NCI-H1417 treated with DMSO at 0.1 percent for 48 hours (cell line): ENCODE results near the gene ZNF28.
"Not testable (repeated sequence)": the region's sequence is repeated elsewhere in the genome, so short reads cannot be mapped to it uniquely, and the experiment has no call there.

ENCODE experiments used
- DNase-seq: peaks from one replicate; lab custom pipeline; 2025; lab: John Stamatoyannopoulos, UW

Gene ZNF28

GRCh38 chr19:52778811-52779210 lies 42.6 kb downstream of the ZNF28 start:
- no peak for DNase-seq

DNA sequence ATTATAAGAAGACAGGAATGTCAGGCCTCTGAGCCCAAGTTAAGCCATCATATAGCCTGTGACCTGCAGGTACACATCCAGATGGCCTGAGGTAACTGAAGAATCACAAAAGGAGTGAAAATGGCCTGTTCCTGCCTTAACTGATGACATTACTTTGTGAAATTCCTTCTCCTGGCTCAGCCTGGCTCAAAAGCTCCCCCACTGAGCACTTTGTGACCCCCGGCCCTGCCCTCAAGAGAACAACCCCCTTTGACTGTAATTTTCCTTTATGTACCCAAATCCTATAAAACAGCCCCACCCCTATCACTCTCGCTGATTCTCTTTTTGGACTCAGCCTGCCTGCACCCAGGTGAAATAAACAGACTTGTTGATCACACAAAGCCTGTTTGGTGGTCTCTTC lies 65.0 kb downstream of the ZNF28 start:
- DNase-seq, result not testable (repeated sequence)

GRCh38 chr19:52749780-52750179 lies 71.7 kb downstream of the ZNF28 start:
- no peak for DNase-seq

- no peak for DNase-seq
These were observed 73.0 kb downstream of the ZNF28 start for GRCh38 chr19:52748336-52748950.
